ENCODE measurements around the gene GLDN.

- TF ChIP-seq CTCF (conservative IDR thresholded peaks at IDR 0.05): no peak
- no peak for TF ChIP-seq ZFX (IDR thresholded peaks at IDR 0.05)
Measured at GRCh38 chr15:51311510-51311909, 29.9 kb upstream of the GLDN start.
